ENCODE measurements around the gene SYT3. TPM values are rescaled to one million over a fixed set of nuclear protein-coding genes. Genes with fewer than 3 reads are reported as not detected.

Gene SYT3
- total RNA-seq, 1 experiment from 2014 or later: not detected

DNA sequence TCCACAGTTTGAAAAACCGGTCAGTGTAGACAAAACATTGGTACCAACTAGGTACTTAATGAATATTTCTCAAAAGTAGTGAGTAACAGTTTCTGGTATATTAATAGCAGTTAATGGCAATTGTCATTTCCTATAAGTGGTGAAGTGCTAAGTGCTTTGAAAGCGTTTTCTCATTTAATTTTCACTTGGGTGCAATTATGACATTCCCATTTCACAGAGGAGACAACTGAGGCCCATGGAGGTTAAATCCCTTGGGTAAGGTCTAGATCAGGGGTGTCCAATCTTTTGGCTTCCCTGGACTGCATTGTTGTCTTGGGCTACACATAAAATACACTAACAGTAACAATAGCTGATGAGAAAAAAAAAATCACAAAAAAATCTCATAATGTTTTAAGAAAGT lies 687 bp upstream of the SYT3 start:
- POLR2A ChIA-PET: no interaction called here
- Histone ChIP-seq H3K9me3 (ENCODE audit: control insufficient read depth, insufficient read depth, low read depth, low read length) (no peaks in the 10 kb centered on the region), H3K4me3 (ENCODE audit: low read depth in 2 of 2, low read length in 2 of 2) (no peak overlapping the region), H3K27me3 (ENCODE audit: control insufficient read depth, insufficient read depth, low read length) (peaks cover 10% of the 10 kb centered on the region), H3K27ac (ENCODE audit: low read length) (no peak overlapping the region), H3K36me3 (ENCODE audit: control insufficient read depth, insufficient read depth, low read length) (no peaks in the 10 kb centered on the region), H3K4me1 (ENCODE audit: control insufficient read depth, insufficient read depth, low read length) (no peaks in the 10 kb centered on the region)
- TF ChIP-seq, protein P1, sequence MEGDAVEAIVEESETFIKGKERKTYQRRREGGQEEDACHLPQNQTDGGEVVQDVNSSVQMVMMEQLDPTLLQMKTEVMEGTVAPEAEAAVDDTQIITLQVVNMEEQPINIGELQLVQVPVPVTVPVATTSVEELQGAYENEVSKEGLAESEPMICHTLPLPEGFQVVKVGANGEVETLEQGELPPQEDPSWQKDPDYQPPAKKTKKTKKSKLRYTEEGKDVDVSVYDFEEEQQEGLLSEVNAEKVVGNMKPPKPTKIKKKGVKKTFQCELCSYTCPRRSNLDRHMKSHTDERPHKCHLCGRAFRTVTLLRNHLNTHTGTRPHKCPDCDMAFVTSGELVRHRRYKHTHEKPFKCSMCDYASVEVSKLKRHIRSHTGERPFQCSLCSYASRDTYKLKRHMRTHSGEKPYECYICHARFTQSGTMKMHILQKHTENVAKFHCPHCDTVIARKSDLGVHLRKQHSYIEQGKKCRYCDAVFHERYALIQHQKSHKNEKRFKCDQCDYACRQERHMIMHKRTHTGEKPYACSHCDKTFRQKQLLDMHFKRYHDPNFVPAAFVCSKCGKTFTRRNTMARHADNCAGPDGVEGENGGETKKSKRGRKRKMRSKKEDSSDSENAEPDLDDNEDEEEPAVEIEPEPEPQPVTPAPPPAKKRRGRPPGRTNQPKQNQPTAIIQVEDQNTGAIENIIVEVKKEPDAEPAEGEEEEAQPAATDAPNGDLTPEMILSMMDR (IDR thresholded peaks at IDR 0.05): no peak
- TF ChIP-seq, protein P2, sequence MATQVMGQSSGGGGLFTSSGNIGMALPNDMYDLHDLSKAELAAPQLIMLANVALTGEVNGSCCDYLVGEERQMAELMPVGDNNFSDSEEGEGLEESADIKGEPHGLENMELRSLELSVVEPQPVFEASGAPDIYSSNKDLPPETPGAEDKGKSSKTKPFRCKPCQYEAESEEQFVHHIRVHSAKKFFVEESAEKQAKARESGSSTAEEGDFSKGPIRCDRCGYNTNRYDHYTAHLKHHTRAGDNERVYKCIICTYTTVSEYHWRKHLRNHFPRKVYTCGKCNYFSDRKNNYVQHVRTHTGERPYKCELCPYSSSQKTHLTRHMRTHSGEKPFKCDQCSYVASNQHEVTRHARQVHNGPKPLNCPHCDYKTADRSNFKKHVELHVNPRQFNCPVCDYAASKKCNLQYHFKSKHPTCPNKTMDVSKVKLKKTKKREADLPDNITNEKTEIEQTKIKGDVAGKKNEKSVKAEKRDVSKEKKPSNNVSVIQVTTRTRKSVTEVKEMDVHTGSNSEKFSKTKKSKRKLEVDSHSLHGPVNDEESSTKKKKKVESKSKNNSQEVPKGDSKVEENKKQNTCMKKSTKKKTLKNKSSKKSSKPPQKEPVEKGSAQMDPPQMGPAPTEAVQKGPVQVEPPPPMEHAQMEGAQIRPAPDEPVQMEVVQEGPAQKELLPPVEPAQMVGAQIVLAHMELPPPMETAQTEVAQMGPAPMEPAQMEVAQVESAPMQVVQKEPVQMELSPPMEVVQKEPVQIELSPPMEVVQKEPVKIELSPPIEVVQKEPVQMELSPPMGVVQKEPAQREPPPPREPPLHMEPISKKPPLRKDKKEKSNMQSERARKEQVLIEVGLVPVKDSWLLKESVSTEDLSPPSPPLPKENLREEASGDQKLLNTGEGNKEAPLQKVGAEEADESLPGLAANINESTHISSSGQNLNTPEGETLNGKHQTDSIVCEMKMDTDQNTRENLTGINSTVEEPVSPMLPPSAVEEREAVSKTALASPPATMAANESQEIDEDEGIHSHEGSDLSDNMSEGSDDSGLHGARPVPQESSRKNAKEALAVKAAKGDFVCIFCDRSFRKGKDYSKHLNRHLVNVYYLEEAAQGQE (IDR thresholded peaks at IDR 0.05; ENCODE audit: insufficient read depth in 1 of 2, low read depth in 2 of 2, low read length in 1 of 2): no peak
- no peak for TF ChIP-seq TCF7L2 (IDR thresholded peaks at IDR 0.05; ENCODE audit: low read depth, low read length)
- TF ChIP-seq SIN3A (IDR thresholded peaks at IDR 0.05; ENCODE audit: borderline replicate concordance, insufficient read depth, low read depth, low read length): no peak
- TF ChIP-seq POLR2AphosphoS5 (IDR thresholded peaks at IDR 0.05; ENCODE audit: low read depth, low read length): no peak
- intact Hi-C loops (cut with micrococcal nuclease; ENCODE audit: unreplicated experiment) (no loop called here), in situ Hi-C loops (cut with HindIII; ENCODE audit: low pct_unique_long_range_greater_than_20kb, low sequenced_read_pairs) (no loop called here)
- no TSS peak for BruUV-seq (replicated peaks)
- DNase-seq (ENCODE audit: low read depth, low spot score) (no peak), ATAC-seq (no peak)
- CTCF ChIA-PET: no interaction called here

DNA sequence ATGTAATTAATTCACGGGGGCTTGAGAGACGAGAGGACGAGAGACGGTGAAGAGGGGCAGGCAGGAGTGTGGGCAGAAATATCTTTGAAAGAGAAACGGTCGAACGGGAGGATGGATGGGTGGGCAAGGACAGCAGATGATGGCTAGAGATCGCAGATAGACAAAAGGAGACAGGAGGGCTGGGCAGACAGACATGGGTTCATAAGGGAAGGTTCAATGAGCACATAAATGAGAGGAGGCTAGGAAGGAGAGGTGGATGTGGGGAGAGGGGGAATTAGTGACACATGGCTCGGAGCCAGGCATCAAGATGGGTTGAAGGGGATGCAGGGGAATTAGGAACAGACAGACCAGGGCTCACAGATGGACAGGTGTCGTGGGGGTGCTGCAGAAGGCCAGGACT lies 1.1 kb downstream of the SYT3 start:
- 0 out of 2 replicates have a peak, but pooled peaks cover 2% of the 10 kb centered on the region for H3K9me3 ChIP-seq (ENCODE audit: control insufficient read depth, insufficient read depth, low read depth, low read length)
- peaks cover 7% of the 10 kb centered on the region for H3K27me3 ChIP-seq (ENCODE audit: control insufficient read depth, insufficient read depth, low read length)
- in situ Hi-C loops (cut with HindIII; ENCODE audit: low pct_unique_long_range_greater_than_20kb, low sequenced_read_pairs) (no loop called here), intact Hi-C loops (cut with micrococcal nuclease; ENCODE audit: unreplicated experiment) (no loop called here)
- POLR2A ChIA-PET: no interaction called here
- H3K4me1 ChIP-seq (ENCODE audit: control insufficient read depth, insufficient read depth, low read length): no peaks in the 10 kb centered on the region
- DNase-seq (ENCODE audit: low read depth, low spot score) (no peak), ATAC-seq (no peak)
- TF ChIP-seq, protein P1 (IDR thresholded peaks at IDR 0.05): no peak
- TF ChIP-seq SIN3A (IDR thresholded peaks at IDR 0.05; ENCODE audit: borderline replicate concordance, insufficient read depth, low read depth, low read length) (no peak), TCF7L2 (IDR thresholded peaks at IDR 0.05; ENCODE audit: low read depth, low read length) (no peak), POLR2AphosphoS5 (IDR thresholded peaks at IDR 0.05; ENCODE audit: low read depth, low read length) (no peak)
- TF ChIP-seq, protein P2 (IDR thresholded peaks at IDR 0.05; ENCODE audit: insufficient read depth in 1 of 2, low read depth in 2 of 2, low read length in 1 of 2): no peak
- no peak overlapping the region for H3K27ac ChIP-seq (ENCODE audit: low read length)
- H3K4me3 ChIP-seq (ENCODE audit: low read depth in 2 of 2, low read length in 2 of 2): no peak overlapping the region; a peak in 1 of 4 replicates
- H3K36me3 ChIP-seq (ENCODE audit: control insufficient read depth, insufficient read depth, low read length): no peaks in the 10 kb centered on the region
- CTCF ChIA-PET: no interaction called here
- no TSS peak for BruUV-seq (replicated peaks)
